HG03439 (cell line): ENCODE measurements around the gene HMMR.
"Not testable (repeated sequence)": the region's sequence is repeated elsewhere in the genome, so short reads cannot be mapped to it uniquely, and the experiment has no call there.

Source experiments
- ATAC-seq: cut with Tn5 transposase; IDR thresholded peaks from one replicate; pipeline ENCODE4 v1.9.1; 2021; ENCODE audit warnings: mild to moderate bottlenecking, moderate library complexity; ENCODE audit not compliant: unreplicated experiment

Gene HMMR

DNA sequence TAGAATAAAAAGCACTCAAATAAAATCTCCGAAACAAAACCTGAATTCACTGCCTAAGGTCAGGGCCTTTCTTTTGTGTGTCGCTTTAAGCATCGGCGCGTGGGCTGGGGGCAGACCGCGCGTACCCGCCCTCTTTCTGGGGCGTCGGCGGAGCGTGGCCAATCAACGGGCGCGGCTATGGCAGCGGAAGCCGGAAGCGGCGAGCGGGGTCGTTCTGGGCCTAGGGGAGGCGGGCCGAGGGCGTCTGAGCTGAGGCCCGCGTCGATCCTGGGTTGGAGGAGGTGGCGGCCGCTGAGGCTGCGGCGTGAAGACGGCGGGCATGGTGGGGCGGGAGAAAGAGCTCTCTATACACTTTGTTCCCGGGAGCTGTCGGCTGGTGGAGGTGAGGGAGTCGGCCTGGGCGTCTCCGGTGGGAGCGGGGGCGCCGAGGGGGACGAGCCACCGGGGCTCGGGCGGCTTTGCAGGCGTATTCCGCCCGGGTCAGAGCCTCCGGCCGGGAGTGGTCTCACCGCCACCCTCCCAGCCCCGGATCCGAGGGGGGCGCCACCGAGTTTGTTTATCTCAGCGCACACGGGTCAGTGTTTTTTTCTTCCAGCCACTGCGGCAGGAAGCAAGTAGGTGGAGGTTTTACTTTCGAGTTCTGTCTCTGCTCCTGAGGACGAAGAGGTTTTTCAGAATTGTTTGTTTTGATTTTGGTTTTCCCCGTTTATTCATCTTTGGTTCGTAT is 45.1 kb downstream of the HMMR start, which contains the start of gene MAT2B:
Gene MAT2B, plus strand, starts transcription at position 252 of the 727 bp plus-strand sequence. Its CDS starts 68 bp downstream, at position 320.
- peak; percentile 90 for ATAC-seq

DNA sequence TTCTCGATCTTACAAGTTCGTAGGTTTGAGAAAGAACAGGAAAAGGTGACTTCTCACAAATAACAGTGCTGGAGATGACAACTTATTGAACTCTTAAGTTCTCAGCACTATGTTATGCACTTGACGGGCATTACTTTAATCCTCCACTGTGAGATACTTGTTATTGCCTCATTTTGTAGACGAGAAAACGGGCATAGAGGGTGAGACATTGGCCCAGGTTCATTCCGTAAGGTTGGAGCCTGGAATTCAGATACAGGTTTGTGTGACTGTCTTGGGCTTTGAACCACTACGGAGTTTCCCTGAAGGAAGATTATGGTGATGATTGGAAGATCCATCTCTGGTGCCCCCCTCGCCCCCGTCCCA is 45.6 kb downstream of the HMMR start:
- peak; percentile 14 for ATAC-seq

GRCh38 chr5:163506726-163507125 is 46.3 kb downstream of the HMMR start:
- ATAC-seq: no peak

DNA sequence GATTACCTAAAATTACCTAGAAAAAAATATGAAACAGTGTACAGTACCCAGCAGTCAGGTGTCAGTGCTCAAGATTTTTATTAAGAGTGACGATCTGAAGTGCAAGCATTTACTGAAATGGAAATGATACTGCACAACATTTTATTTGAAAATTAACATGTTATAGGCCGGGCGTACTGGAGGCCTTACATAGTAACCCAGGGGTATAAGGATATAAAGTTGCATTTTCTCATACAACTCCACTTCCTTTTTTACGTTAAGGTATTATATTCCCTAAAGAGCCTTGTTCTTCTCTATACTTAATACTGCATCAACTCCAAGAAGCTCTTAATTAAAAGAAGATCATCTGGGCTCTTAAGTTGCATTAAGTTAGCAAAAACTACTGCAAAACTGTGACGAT is 48.3 kb downstream of the HMMR start:
- no peak for ATAC-seq

GRCh38 chr5:163509291-163509951 is 49.0 kb downstream of the HMMR start:
- ATAC-seq: no peak

DNA sequence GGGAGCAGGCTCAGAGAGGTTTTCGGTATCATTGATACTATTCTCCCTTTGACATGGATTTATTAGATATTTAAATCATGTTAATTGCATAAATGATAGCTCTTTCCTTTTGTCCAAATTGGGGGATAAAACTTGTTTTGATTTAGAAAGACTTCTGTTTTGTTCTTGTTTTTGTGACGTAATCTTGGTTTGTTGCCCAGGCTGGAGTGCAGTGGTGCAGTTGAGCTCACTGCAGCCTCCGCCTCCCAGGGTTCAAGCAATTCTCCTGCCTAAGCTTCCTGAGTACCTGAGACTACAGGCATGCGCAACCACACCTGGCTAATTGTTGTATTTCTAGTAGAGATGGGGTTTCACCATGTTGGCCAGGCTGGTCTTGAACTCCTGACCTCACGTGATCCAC is 52.1 kb downstream of the HMMR start:
- ATAC-seq: no peak

GRCh38 chr5:163525096-163525495 is 64.7 kb downstream of the HMMR start:
- no peak for ATAC-seq

GRCh38 chr5:163529698-163530097 is 69.3 kb downstream of the HMMR start:
- no peak for ATAC-seq

DNA sequence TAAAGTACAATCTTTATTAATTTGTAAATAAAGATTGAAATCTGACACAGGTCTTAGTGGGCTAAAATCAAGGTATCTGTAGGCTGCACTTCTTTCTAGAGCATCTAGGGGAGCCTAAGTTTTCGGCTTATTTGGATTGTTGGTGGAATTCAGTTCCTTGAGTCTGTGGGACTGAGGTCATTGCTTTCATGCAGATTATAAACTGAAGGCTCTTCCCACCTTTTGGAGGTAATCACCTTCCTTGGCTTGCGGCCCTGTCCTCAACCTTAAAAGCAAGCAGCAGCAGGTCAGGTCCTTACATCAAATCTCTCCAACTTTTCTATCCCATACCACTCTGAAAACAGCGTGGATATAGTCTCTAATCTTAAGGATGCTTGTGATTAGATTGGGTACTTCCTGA is 70.8 kb downstream of the HMMR start:
- no peak for ATAC-seq

GRCh38 chr5:163532171-163533084 is 72.0 kb downstream of the HMMR start:
- ATAC-seq: no peak

- ATAC-seq: no peak
Measured at GRCh38 chr5:163533223-163533622, 72.8 kb downstream of the HMMR start.

- no peak for ATAC-seq
Measured at GRCh38 chr5:163534492-163535094, 74.2 kb downstream of the HMMR start.

GRCh38 chr5:163535290-163535689 is 74.9 kb downstream of the HMMR start:
- ATAC-seq: no peak

DNA sequence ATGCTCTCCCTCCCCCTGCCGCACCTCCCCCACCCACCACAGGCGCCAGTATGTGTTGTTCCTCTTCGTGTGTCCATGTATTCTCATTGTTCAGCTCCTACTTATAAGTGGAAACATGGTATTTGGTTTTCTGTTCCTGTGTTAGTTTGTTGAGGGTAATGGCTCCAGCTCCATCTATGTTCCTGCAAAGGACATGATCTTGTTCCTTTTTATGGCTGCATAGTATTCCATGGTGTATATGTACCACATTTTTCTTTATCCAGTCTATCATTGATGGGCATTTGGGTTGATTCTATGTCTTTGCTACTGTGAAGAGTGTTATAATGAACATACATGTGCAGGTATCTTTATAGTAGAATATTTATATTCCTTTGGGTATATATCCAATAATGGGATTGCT is 76.0 kb downstream of the HMMR start:
- not testable (repeated sequence) for ATAC-seq

DNA sequence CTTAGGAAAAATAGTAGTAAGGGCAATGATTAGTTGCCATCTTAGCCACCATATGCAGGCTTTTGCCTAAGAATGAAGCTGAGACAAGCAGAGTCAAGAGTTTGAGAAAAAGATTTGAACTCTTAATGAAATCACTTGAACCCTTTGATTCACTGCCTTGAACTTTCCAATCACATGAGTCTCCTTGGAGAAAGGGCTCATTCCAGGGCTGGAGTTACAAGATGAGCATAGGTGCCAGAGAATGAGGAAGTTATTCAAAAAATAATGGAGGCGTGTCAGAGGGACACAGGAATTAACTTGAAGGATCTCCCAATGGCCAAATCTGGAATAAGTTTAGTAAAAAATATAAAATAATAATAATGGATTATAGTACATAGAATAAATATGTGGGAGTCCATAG is 80.3 kb downstream of the HMMR start:
- no peak for ATAC-seq
